GM21737 (cell line): ENCODE measurements around the gene DENND6B.
"Not testable (repeated sequence)": the region's sequence is repeated elsewhere in the genome, so short reads cannot be mapped to it uniquely, and the experiment has no call there.

ENCODE experiments used
- ATAC-seq: cut with Tn5 transposase; IDR thresholded peaks from one replicate; pipeline ENCODE4 v1.9.1; 2021; ENCODE audit warnings: mild to moderate bottlenecking, moderate library complexity; ENCODE audit not compliant: unreplicated experiment

Gene DENND6B

GRCh38 chr22:50274771-50275170 lies 52.0 kb downstream of the DENND6B start:
- ATAC-seq = no peak

GRCh38 chr22:50274311-50274710 lies 52.5 kb downstream of the DENND6B start:
- no peak for ATAC-seq

GRCh38 chr22:50273781-50274180 lies 53.0 kb downstream of the DENND6B start:
- ATAC-seq = not testable (repeated sequence)

GRCh38 chr22:50273352-50273751 lies 53.5 kb downstream of the DENND6B start:
- not testable (repeated sequence) for ATAC-seq

GRCh38 chr22:50272044-50272802 lies 54.6 kb downstream of the DENND6B start:
- no peak for ATAC-seq

GRCh38 chr22:50271519-50271970 lies 55.3 kb downstream of the DENND6B start:
- ATAC-seq = no peak

- ATAC-seq = no peak
Observed at GRCh38 chr22:50270666-50271394, 56.0 kb downstream of the DENND6B start.

- ATAC-seq = no peak
Observed at GRCh38 chr22:50269970-50270665, 56.7 kb downstream of the DENND6B start, which contains the start of gene MAPK11. MAPK11 (minus strand) TSS chr22:50270380; CDS start chr22:50270292, 88 bp downstream.

GRCh38 chr22:50269573-50269969 lies 57.2 kb downstream of the DENND6B start:
- ATAC-seq = no peak

- no peak for ATAC-seq
Observed at GRCh38 chr22:50268655-50269113, 58.1 kb downstream of the DENND6B start.

- ATAC-seq = no peak
Observed at GRCh38 chr22:50267591-50268390, 59.0 kb downstream of the DENND6B start.

- ATAC-seq = no peak
Observed at GRCh38 chr22:50266994-50267393, 59.8 kb downstream of the DENND6B start.

- ATAC-seq = no peak
Observed at GRCh38 chr22:50264946-50265669, 61.7 kb downstream of the DENND6B start.

GRCh38 chr22:50264104-50264745 lies 62.6 kb downstream of the DENND6B start:
- ATAC-seq = no peak

GRCh38 chr22:50262973-50263617 lies 63.7 kb downstream of the DENND6B start:
- ATAC-seq = no peak

GRCh38 chr22:50262460-50262911 lies 64.3 kb downstream of the DENND6B start:
- no peak for ATAC-seq

GRCh38 chr22:50261615-50262459 lies 65.0 kb downstream of the DENND6B start, which contains the start of gene MAPK12:
MAPK12 (minus strand) TSS chr22:50261683; CDS start chr22:50261509, 174 bp downstream.
- peak; percentile 33 for ATAC-seq
